ENCODE results near the gene STK10. TPM values are rescaled to one million over a fixed set of nuclear protein-coding genes. Genes with fewer than 3 reads are reported as not detected.

Gene STK10
- total and polyA plus RNA-seq, 3 donors from 2014 or later: 48.8 to 148 (median 142) TPM

- WGBS, 2 donors: 88 to 90% methylated on average over 4 of the region's 4 CpGs
- H3K27me3 ChIP-seq: no peaks in the 10 kb centered on the region
- TF ChIP-seq CTCF (IDR thresholded peaks at IDR 0.05): no peak
- TF ChIP-seq POLR2A (IDR thresholded peaks at IDR 0.05): no peak
- no peaks in the 10 kb centered on the region for H3K36me3 ChIP-seq (ENCODE audit: low read depth, missing control alignments)
- no peak overlapping the region for H3K4me3 ChIP-seq
- no peak for DNase-seq
- intact Hi-C loops (cut with DNase I; ENCODE audit: low total_unique reads): no loop called here
- no peak overlapping the region for H3K27ac ChIP-seq
- H3K4me1 ChIP-seq: no peaks in the 10 kb centered on the region
- H3K9me3 ChIP-seq: no peaks in the 10 kb centered on the region
Measured at GRCh38 chr5:172015346-172015745, 172.7 kb downstream of the STK10 start.

GRCh38 chr5:172010278-172010677 lies 177.7 kb downstream of the STK10 start:
- Histone ChIP-seq H3K27ac (no peak overlapping the region), H3K27me3 (no peaks in the 10 kb centered on the region), H3K9me3 (no peaks in the 10 kb centered on the region), H3K36me3 (ENCODE audit: low read depth, missing control alignments) (no peaks in the 10 kb centered on the region), H3K4me3 (no peak overlapping the region), H3K4me1 (peaks cover 14% of the 10 kb centered on the region)
- whole genome bisulfite sequencing, 2 donors: 48 to 52% methylated on average over 2 of the region's 2 CpGs
- DNase-seq: peak; percentile 28
- TF ChIP-seq POLR2A (IDR thresholded peaks at IDR 0.05) (no peak), CTCF (IDR thresholded peaks at IDR 0.05) (no peak)
- intact Hi-C loops (cut with DNase I; ENCODE audit: low total_unique reads): no loop called here

- Histone ChIP-seq H3K9me3 (no peaks in the 10 kb centered on the region), H3K27me3 (no peaks in the 10 kb centered on the region), H3K4me1 (peaks cover 20% of the 10 kb centered on the region), H3K36me3 (ENCODE audit: low read depth, missing control alignments) (no peaks in the 10 kb centered on the region), H3K4me3 (no peak overlapping the region), H3K27ac (no peak overlapping the region)
- 51 to 64% methylated on average over 5 of the region's 5 CpGs for WGBS, 2 donors
- TF ChIP-seq POLR2A (IDR thresholded peaks at IDR 0.05) (no peak), CTCF (IDR thresholded peaks at IDR 0.05) (no peak)
- intact Hi-C loops (cut with DNase I; ENCODE audit: low total_unique reads): no loop called here
- DNase-seq: no peak
Measured at GRCh38 chr5:172009536-172010270, 178.3 kb downstream of the STK10 start.

GRCh38 chr5:172008689-172009141 lies 179.3 kb downstream of the STK10 start:
- H3K4me1 ChIP-seq: peaks cover 28% of the 10 kb centered on the region
- no peak overlapping the region for H3K27ac ChIP-seq
- H3K4me3 ChIP-seq: no peak overlapping the region
- no peaks in the 10 kb centered on the region for H3K27me3 ChIP-seq
- no peak for DNase-seq
- no peaks in the 10 kb centered on the region for H3K9me3 ChIP-seq
- intact Hi-C loops (cut with DNase I; ENCODE audit: low total_unique reads): no loop called here
- TF ChIP-seq POLR2A (IDR thresholded peaks at IDR 0.05) (no peak), CTCF (IDR thresholded peaks at IDR 0.05) (no peak)
- WGBS, 2 donors: 44 to 45% methylated on average over 6 of the region's 6 CpGs
- H3K36me3 ChIP-seq (ENCODE audit: low read depth, missing control alignments): no peaks in the 10 kb centered on the region

- Histone ChIP-seq H3K36me3 (ENCODE audit: low read depth, missing control alignments) (no peaks in the 10 kb centered on the region), H3K4me3 (no peak overlapping the region), H3K27ac (peak overlapping the region in 1 of 2 donors; percentile 100), H3K4me1 (peaks cover 28% of the 10 kb centered on the region), H3K9me3 (no peaks in the 10 kb centered on the region), H3K27me3 (no peaks in the 10 kb centered on the region)
- TF ChIP-seq POLR2A (IDR thresholded peaks at IDR 0.05): no peak
- TF ChIP-seq CTCF (IDR thresholded peaks at IDR 0.05): no peak
- WGBS, 2 donors: 22 to 40% methylated on average over 3 of the region's 3 CpGs
- intact Hi-C loops (cut with DNase I; ENCODE audit: low total_unique reads): no loop called here
- no peak for DNase-seq
Measured at GRCh38 chr5:172008111-172008455, 179.9 kb downstream of the STK10 start.
